Measurements from ENCODE around the gene BCL2. TPM values are rescaled to one million over a fixed set of nuclear protein-coding genes. Genes with fewer than 3 reads are reported as not detected.

Gene BCL2
- total RNA-seq, 1 donor from 2014 or later: 20.5 TPM

- no peaks in the 10 kb centered on the region for H3K36me3 ChIP-seq
- intact Hi-C loops (cut with DNase I): loop anchor here (10.0 kb wide), 1 partner anchor 399 kb away; the partner anchor contains the start of gene PHLPP1
- no peak for TF ChIP-seq CTCF (IDR thresholded peaks at IDR 0.05)
- H3K27ac ChIP-seq: no peak overlapping the region
- no peaks in the 10 kb centered on the region for H3K9me3 ChIP-seq
- peaks cover 0 to 14% of the 10 kb centered on the region in 2 donors for H3K4me1 ChIP-seq
- no peak for DNase-seq (ENCODE audit: low spot score in 2 of 2)
- no peak overlapping the region for H3K4me3 ChIP-seq
- no peaks in the 10 kb centered on the region for H3K27me3 ChIP-seq
Measured at GRCh38 chr18:63113899-63114565, 205.5 kb downstream of the BCL2 start.

- Histone ChIP-seq H3K36me3 (no peaks in the 10 kb centered on the region), H3K9me3 (no peaks in the 10 kb centered on the region), H3K4me3 (no peak overlapping the region), H3K27me3 (no peaks in the 10 kb centered on the region), H3K4me1 (peaks cover 0 to 14% of the 10 kb centered on the region in 2 donors), H3K27ac (peak overlapping the region in 1 of 2 donors; percentile 50)
- no peak for TF ChIP-seq CTCF (IDR thresholded peaks at IDR 0.05)
- no peak for DNase-seq (ENCODE audit: low spot score in 2 of 2)
- intact Hi-C loops (cut with DNase I): loop anchor here (10.0 kb wide), 1 partner anchor 398 kb away; the partner anchor contains the start of gene PHLPP1
Measured at GRCh38 chr18:63112706-63113105, 206.9 kb downstream of the BCL2 start.

GRCh38 chr18:63111671-63112402 is 207.7 kb downstream of the BCL2 start:
- intact Hi-C loops (cut with DNase I): loop anchor here (10.0 kb wide), 1 partner anchor 397 kb away; the partner anchor contains the start of gene PHLPP1
- H3K4me3 ChIP-seq: no peak overlapping the region

GRCh38 chr18:63109802-63110201 is 209.8 kb downstream of the BCL2 start:
- Histone ChIP-seq H3K4me3 (no peak overlapping the region), H3K27me3 (no peaks in the 10 kb centered on the region), H3K36me3 (no peaks in the 10 kb centered on the region), H3K27ac (no peak overlapping the region), H3K9me3 (no peaks in the 10 kb centered on the region), H3K4me1 (peaks cover 0 to 14% of the 10 kb centered on the region in 2 donors)
- no peak for TF ChIP-seq CTCF (IDR thresholded peaks at IDR 0.05)
- no peak for DNase-seq (ENCODE audit: low spot score in 2 of 2)
- intact Hi-C loops (cut with DNase I): loop anchor here (10.0 kb wide), 1 partner anchor 395 kb away; the partner anchor contains the start of gene PHLPP1

More at GRCh38 chr18:63111671-63112402, 207.7 kb downstream of the BCL2 start:
- no peak for TF ChIP-seq CTCF (IDR thresholded peaks at IDR 0.05)
- Histone ChIP-seq H3K27ac (peak overlapping the region; percentile 50 to 57), H3K9me3 (no peaks in the 10 kb centered on the region), H3K4me1 (peaks cover 0 to 14% of the 10 kb centered on the region in 2 donors), H3K27me3 (no peaks in the 10 kb centered on the region), H3K36me3 (no peaks in the 10 kb centered on the region)
- DNase-seq (ENCODE audit: low spot score in 2 of 2): no peak

GRCh38 chr18:63109022-63109421 is 210.5 kb downstream of the BCL2 start:
- TF ChIP-seq CTCF (IDR thresholded peaks at IDR 0.05): no peak
- DNase-seq (ENCODE audit: low spot score in 2 of 2): no peak
- Histone ChIP-seq H3K36me3 (no peaks in the 10 kb centered on the region), H3K27ac (no peak overlapping the region), H3K9me3 (no peaks in the 10 kb centered on the region), H3K27me3 (no peaks in the 10 kb centered on the region), H3K4me3 (no peak overlapping the region), H3K4me1 (peaks cover 0 to 14% of the 10 kb centered on the region in 2 donors)
- intact Hi-C loops (cut with DNase I): no loop called here

Data from ascending aorta (tissue), 2 donors.